Measurements from ENCODE around the gene PAQR5. TPM values are rescaled to one million over a fixed set of nuclear protein-coding genes. Genes with fewer than 3 reads are reported as not detected.

Gene PAQR5
- 68.2 to 104 TPM (median 99.3 TPM) in 5 replicates for total RNA-seq (2022; extraction: Qiagen RNA extraction)

DNA sequence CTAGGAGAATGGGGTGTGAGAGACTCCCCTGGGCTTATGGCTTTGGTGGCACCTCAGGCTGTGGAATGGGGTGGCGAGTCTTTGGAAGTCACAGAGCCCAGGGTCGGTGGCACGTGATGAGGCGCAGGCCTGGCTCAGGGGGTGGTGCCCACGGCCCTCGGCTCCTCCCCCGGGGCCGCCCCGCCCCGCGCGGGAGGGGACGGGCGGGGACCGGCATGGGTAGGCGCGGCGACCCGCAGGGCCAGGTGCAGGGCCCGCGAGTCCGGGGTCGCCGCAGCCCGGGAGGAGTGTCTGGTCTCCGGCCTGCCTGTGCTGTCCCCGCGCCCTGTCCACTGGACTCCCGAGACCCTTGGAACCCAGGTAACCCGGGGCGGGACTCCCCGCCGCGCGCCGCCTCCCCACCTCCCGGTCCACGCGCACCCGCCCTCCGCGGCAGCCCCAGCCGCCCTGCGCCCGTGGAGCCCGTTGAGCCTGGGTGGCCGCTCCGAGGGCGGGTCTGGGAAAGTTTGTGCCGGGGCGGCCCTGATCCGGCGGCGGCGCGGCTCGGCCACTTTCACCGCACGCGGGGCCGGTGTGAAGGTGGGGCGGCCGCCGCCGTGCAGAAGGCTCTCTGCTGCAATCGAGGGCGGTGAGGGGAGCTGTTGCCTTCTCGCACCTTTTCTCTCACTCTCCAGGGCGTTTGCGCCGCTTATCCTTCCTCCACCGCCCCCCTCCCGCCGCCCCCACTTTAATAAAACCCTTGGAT is at the start of gene PAQR5:
Gene PAQR5, plus strand, starts transcription at position 216 of the 745 bp plus-strand sequence. CDS start 61,169 bp downstream, outside the sequence.

GRCh38 chr15:69413822-69414700 is 115.3 kb downstream of the PAQR5 start, which contains the start of gene KIF23:
Gene KIF23, plus strand, starts transcription at chr15:69414349. Its CDS starts 117 bp downstream, at chr15:69414466.

DNA sequence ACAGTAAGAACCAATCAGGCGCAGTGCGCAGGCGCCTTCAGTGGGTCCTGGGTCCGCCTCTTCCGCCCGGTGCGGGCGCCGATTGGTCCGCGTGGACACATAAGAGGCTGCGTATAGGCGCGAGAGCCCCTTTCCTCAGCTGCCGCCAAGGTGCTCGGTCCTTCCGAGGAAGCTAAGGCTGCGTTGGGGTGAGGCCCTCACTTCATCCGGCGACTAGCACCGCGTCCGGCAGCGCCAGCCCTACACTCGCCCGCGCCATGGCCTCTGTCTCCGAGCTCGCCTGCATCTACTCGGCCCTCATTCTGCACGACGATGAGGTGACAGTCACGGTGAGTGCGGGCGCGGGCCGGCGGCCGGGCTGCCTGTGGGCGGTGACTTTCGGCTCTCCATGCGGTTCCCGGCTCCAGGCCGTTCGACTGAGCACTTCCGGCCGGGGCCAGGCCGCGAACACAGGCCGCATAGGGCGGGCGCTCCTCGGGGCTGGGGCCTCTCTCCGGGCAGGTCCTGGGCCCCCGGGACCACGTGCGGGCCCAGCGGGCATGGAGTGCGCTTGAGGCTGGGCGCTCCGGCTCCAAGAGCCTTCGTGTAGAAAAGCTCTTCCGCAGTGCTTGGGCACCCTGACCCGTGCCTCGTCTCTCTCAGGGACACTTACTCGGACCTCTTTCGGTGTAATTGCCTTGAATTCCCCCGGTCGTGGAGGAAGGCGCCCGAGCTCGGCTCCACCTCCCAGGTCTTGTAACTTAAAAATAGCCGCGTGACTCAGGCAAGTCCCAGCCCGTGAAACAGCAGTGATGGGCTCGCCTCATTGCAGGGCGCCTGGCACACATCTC is 154.2 kb downstream of the PAQR5 start, which contains the start of gene RPLP1:
Gene RPLP1, plus strand, starts transcription at position 127 of the 830 bp plus-strand sequence. Its CDS starts 131 bp downstream, at position 258.

Other genes starting within 250 kb of the PAQR5 start
- gene GLCE, start 138.3 kb upstream of the PAQR5 start, total RNA-seq (2022; extraction: Qiagen RNA extraction): 15.5 to 18.3 TPM (median 17.7 TPM) in 5 replicates
- 70.6 to 99.0 TPM (median 79.8 TPM) in 5 replicates for gene KIF23, start 115.4 kb downstream of the PAQR5 start, total RNA-seq (2022; extraction: Qiagen RNA extraction)
- 3,436 to 4,073 TPM (median 3,731 TPM) in 5 replicates for gene RPLP1, start 153.9 kb downstream of the PAQR5 start, total RNA-seq (2022; extraction: Qiagen RNA extraction)

Measured in A549 treated with Mapracorat at 1 μM for 4 hours (cell line).